ENCODE measurements around the gene SHANK1.

DNA sequence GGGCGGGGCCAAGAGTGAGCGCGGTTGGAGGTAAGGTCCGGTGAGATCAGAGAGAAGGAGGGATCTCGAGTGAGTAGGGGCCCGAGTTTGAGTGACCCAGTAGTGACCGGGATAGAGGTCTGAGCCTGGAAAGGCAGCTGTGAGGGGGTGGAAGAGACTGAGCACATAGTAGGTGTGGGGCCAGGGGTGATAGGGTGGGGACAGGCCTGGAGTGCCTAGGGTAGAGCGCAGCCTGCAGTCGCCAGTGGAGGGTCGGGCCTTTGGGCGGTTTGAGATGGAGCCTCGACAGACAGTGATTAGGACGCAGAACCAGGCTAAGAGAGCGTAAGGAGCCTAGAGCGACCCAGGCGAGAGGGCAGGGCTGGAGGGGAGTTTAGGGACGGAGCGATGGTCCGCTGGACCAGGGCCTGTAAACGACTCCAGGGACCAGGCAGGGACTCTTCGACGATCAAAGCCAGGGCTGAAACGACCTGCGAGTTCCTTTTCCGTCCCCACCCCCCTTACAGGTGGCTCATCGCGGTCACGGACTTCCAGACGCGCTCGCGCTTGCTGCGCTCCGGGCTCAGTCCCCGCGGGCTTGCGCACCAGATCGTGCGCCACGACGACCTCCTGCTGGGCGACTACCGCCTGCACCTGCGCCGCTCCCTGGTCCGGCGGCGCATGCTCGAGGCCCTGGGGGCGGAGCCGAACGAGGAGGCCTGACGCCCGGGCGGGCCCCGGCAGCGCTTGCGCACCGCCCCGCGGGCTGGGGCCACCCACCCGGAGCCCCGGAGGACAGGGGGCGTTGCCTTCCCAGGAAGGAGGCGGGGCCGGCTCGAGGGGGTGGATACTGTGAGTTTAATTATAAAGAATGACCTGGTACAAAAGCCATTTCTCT is 60.9 kb downstream of the SHANK1 start:
- TF ChIP-seq, protein P1, sequence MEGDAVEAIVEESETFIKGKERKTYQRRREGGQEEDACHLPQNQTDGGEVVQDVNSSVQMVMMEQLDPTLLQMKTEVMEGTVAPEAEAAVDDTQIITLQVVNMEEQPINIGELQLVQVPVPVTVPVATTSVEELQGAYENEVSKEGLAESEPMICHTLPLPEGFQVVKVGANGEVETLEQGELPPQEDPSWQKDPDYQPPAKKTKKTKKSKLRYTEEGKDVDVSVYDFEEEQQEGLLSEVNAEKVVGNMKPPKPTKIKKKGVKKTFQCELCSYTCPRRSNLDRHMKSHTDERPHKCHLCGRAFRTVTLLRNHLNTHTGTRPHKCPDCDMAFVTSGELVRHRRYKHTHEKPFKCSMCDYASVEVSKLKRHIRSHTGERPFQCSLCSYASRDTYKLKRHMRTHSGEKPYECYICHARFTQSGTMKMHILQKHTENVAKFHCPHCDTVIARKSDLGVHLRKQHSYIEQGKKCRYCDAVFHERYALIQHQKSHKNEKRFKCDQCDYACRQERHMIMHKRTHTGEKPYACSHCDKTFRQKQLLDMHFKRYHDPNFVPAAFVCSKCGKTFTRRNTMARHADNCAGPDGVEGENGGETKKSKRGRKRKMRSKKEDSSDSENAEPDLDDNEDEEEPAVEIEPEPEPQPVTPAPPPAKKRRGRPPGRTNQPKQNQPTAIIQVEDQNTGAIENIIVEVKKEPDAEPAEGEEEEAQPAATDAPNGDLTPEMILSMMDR (IDR thresholded peaks at IDR 0.05; ENCODE audit: low read depth, low read length, poor library complexity, severe bottlenecking) = no peak
- no peak for TF ChIP-seq EZH2phosphoT487 (IDR thresholded peaks at IDR 0.05; ENCODE audit: borderline replicate concordance, low read length)

Measured in DOHH2 (cell line).